Nephron (organoid): ENCODE measurements around the gene FBXO36.

ENCODE experiments used
- H3K27ac Mint-ChIP-seq, 3 experiments: 2 replicates each; pipeline ENCODE4 v1.8.0; 2020; ENCODE audit warnings: mixed read lengths in 3 of 3, mild to moderate bottlenecking in 2 of 3, moderate library complexity in 1 of 3
- H3K27me3 Mint-ChIP-seq: 2 replicates; pipeline ENCODE4 v1.8.0; 2021; ENCODE audit warnings: low read depth, mild to moderate bottlenecking, moderate library complexity, mixed read lengths
- H3K36me3 Mint-ChIP-seq: 2 replicates; pipeline ENCODE4 v1.8.0; 2020; ENCODE audit warnings: low read depth, mixed read lengths
- H3K4me1 Mint-ChIP-seq: 2 replicates; pipeline ENCODE4 v1.8.0; 2020; ENCODE audit warnings: mixed read lengths
- H3K4me3 Mint-ChIP-seq, 3 experiments: 2 replicates each; pipeline ENCODE4 v1.8.0; 2020; ENCODE audit warnings: mild to moderate bottlenecking in 3 of 3, mixed read lengths in 3 of 3, moderate library complexity in 2 of 3
- H3K9me3 Mint-ChIP-seq: 2 replicates; pipeline ENCODE4 v1.8.0; 2020; ENCODE audit warnings: mixed read lengths
- TF ChIP-seq, protein P1 (sequence below), 3 experiments: fragments of 200-600 bp; sonication (generic); IDR thresholded peaks; one replicate each; pipeline ENCODE4 v1.5.0; 2021; ENCODE audit warnings: antibody characterized with exemption in 3 of 3; ENCODE audit not compliant: unreplicated experiment in 3 of 3

Gene FBXO36

DNA sequence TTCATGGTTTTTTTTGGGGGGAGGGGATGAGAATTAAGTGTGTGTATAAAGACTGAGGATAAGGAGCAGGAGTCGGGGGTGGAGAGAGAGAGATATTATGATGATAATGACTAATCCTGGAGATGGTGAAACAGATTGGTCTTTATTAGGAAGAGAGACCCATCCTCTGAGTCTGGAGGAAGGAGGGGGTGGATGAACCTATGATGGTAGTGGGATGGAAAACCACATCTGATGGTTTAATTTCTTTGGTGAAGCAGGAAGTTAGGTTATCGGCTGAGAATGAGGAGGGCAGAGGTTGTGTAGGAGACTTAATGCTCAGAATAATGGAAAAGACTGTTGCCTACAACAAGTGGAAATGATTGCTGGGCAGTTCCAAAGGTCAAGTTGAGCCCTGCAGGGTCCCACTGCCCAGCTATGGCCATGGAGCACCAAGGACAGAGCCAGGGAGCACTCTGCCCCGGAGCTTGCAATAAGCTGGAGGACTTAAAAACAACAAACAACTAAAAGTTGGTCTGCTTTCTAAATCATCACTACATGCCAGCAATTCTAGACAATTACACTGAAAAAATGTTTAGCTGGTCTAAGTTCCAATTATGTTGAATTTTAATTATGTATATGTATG lies 138.5 kb downstream of the FBXO36 start:
- Mint-ChIP-seq H3K36me3 (no peaks in the 10 kb centered on the region), H3K9me3 (no peaks in the 10 kb centered on the region)

More for the DNA sequence above, 138.5 kb downstream of the FBXO36 start:
- Mint-ChIP-seq H3K27ac (no peak overlapping the region), H3K27me3 (no peaks in the 10 kb centered on the region), H3K4me3 (no peak overlapping the region), H3K4me1 (no peaks in the 10 kb centered on the region)
- TF ChIP-seq, protein P1, sequence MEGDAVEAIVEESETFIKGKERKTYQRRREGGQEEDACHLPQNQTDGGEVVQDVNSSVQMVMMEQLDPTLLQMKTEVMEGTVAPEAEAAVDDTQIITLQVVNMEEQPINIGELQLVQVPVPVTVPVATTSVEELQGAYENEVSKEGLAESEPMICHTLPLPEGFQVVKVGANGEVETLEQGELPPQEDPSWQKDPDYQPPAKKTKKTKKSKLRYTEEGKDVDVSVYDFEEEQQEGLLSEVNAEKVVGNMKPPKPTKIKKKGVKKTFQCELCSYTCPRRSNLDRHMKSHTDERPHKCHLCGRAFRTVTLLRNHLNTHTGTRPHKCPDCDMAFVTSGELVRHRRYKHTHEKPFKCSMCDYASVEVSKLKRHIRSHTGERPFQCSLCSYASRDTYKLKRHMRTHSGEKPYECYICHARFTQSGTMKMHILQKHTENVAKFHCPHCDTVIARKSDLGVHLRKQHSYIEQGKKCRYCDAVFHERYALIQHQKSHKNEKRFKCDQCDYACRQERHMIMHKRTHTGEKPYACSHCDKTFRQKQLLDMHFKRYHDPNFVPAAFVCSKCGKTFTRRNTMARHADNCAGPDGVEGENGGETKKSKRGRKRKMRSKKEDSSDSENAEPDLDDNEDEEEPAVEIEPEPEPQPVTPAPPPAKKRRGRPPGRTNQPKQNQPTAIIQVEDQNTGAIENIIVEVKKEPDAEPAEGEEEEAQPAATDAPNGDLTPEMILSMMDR (IDR thresholded peaks at IDR 0.05; ENCODE audit: unreplicated experiment in 3 of 3), result no peak
